Mesodermal cell (in vitro differentiated cells): ENCODE data around the gene GALNT14.

ENCODE experiments used
- H3K27ac ChIP-seq: 2 replicates; pipeline ENCODE4 v1.7.0; 2013; ENCODE audit warnings: mild to moderate bottlenecking, low read depth, low read length, moderate library complexity; ENCODE audit not compliant: severe bottlenecking
- H3K36me3 ChIP-seq: 2 replicates; pipeline ENCODE4 v1.7.1; 2013; ENCODE audit warnings: mild to moderate bottlenecking, low read length, moderate library complexity; ENCODE audit not compliant: control insufficient read depth, insufficient read depth
- H3K4me1 ChIP-seq: one replicate; pipeline ENCODE4 v1.7.1; 2013; ENCODE audit warnings: mild to moderate bottlenecking, low read length; ENCODE audit not compliant: insufficient read depth, control insufficient read depth, poor library complexity, severe bottlenecking
- H3K4me3 ChIP-seq: 2 replicates; pipeline ENCODE4 v1.7.0; 2013; ENCODE audit warnings: low read length, control low read depth, mild to moderate bottlenecking; ENCODE audit not compliant: insufficient read depth, poor library complexity, severe bottlenecking; ENCODE audit errors: extremely low read depth
- H3K9me3 ChIP-seq: 2 replicates; pipeline ENCODE4 v1.7.1; 2013; ENCODE audit warnings: mild to moderate bottlenecking, low read length, moderate library complexity; ENCODE audit not compliant: control insufficient read depth
- WGBS, 2 experiments: methylation state at CpG; one replicate each; pipeline ENCODE4 v1.1.5; 2013; ENCODE audit warnings: missing lambda C conversion rate in 2 of 2; ENCODE audit not compliant: insufficient coverage in 2 of 2; 5-methylcytosine and 5-hydroxymethylcytosine counted together

The GALNT14 gene

GRCh38 chr2:30959653-30960052 is 178.6 kb downstream of the GALNT14 start:
- H3K36me3 ChIP-seq = no peaks in the 10 kb centered on the region
- no peak overlapping the region for H3K27ac ChIP-seq
- H3K4me3 ChIP-seq = no peak overlapping the region
- peaks cover 7% of the 10 kb centered on the region for H3K4me1 ChIP-seq
- H3K9me3 ChIP-seq = no peaks in the 10 kb centered on the region
- WGBS, 2 experiments = 80 to 100% methylated on average over 1 of the region's 3 CpGs

GRCh38 chr2:30958918-30959265 is 179.3 kb downstream of the GALNT14 start:
- Histone ChIP-seq H3K4me3 (no peak overlapping the region), H3K9me3 (no peaks in the 10 kb centered on the region), H3K36me3 (no peaks in the 10 kb centered on the region), H3K4me1 (peaks cover 7% of the 10 kb centered on the region), H3K27ac (no peak overlapping the region)
- WGBS, 2 experiments = 43 to 45% methylated on average over 3 to 4 of the region's 4 CpGs

- Histone ChIP-seq H3K27ac (no peak overlapping the region), H3K4me1 (peaks cover 7% of the 10 kb centered on the region), H3K36me3 (no peaks in the 10 kb centered on the region), H3K9me3 (no peaks in the 10 kb centered on the region), H3K4me3 (no peak overlapping the region)
- 81 to 86% methylated on average over 9 to 13 of the region's 15 CpGs for WGBS, 2 experiments
Measured at GRCh38 chr2:30958193-30958917, 179.9 kb downstream of the GALNT14 start.

- no peaks in the 10 kb centered on the region for H3K36me3 ChIP-seq
- 94 to 96% methylated on average over 3 of the region's 5 CpGs for WGBS, 2 experiments
Measured at GRCh38 chr2:30957591-30957990, 180.6 kb downstream of the GALNT14 start.

GRCh38 chr2:30956995-30957394 is 181.2 kb downstream of the GALNT14 start:
- Histone ChIP-seq H3K4me3 (no peak overlapping the region), H3K36me3 (no peaks in the 10 kb centered on the region), H3K27ac (no peak overlapping the region), H3K4me1 (peaks cover 7% of the 10 kb centered on the region), H3K9me3 (no peaks in the 10 kb centered on the region)

More at GRCh38 chr2:30957591-30957990, 180.6 kb downstream of the GALNT14 start:
- Histone ChIP-seq H3K9me3 (no peaks in the 10 kb centered on the region), H3K4me3 (no peak overlapping the region), H3K4me1 (peaks cover 7% of the 10 kb centered on the region), H3K27ac (no peak overlapping the region)

- 90 to 98% methylated on average over 17 of the region's 17 CpGs for WGBS, 2 experiments
- no peaks in the 10 kb centered on the region for H3K9me3 ChIP-seq
- H3K4me3 ChIP-seq = no peak overlapping the region
- peaks cover 7% of the 10 kb centered on the region for H3K4me1 ChIP-seq
- no peaks in the 10 kb centered on the region for H3K36me3 ChIP-seq
- no peak overlapping the region for H3K27ac ChIP-seq
Measured at GRCh38 chr2:30955516-30956132, 182.6 kb downstream of the GALNT14 start.

GRCh38 chr2:30950339-30950738 is 187.9 kb downstream of the GALNT14 start:
- H3K27ac ChIP-seq = no peak overlapping the region
- no peaks in the 10 kb centered on the region for H3K36me3 ChIP-seq
- H3K9me3 ChIP-seq = no peaks in the 10 kb centered on the region
- no peak overlapping the region for H3K4me3 ChIP-seq
- 70 to 94% methylated on average over 2 of the region's 2 CpGs for WGBS, 2 experiments
- no peaks in the 10 kb centered on the region for H3K4me1 ChIP-seq

- no peaks in the 10 kb centered on the region for H3K9me3 ChIP-seq
- H3K4me1 ChIP-seq = no peaks in the 10 kb centered on the region
- H3K4me3 ChIP-seq = no peak overlapping the region
- no peak overlapping the region for H3K27ac ChIP-seq
- H3K36me3 ChIP-seq = no peaks in the 10 kb centered on the region
- 74 to 82% methylated on average over 3 to 4 of the region's 4 CpGs for WGBS, 2 experiments
Measured at GRCh38 chr2:30949435-30949834, 188.8 kb downstream of the GALNT14 start.

- no peak overlapping the region for H3K27ac ChIP-seq
- no peaks in the 10 kb centered on the region for H3K9me3 ChIP-seq
- no peaks in the 10 kb centered on the region for H3K36me3 ChIP-seq
- H3K4me3 ChIP-seq = no peak overlapping the region
- WGBS, 2 experiments = 72 to 82% methylated on average over 2 of the region's 2 CpGs
- H3K4me1 ChIP-seq = no peaks in the 10 kb centered on the region
Measured at GRCh38 chr2:30948857-30949256, 189.4 kb downstream of the GALNT14 start.

GRCh38 chr2:30948130-30948529 is 190.1 kb downstream of the GALNT14 start:
- Histone ChIP-seq H3K4me1 (no peaks in the 10 kb centered on the region), H3K4me3 (no peak overlapping the region)
- 80 to 100% methylated on average over 1 of the region's 1 CpG for WGBS, 2 experiments

GRCh38 chr2:30947686-30948085 is 190.6 kb downstream of the GALNT14 start:
- Histone ChIP-seq H3K9me3 (no peaks in the 10 kb centered on the region), H3K4me3 (no peak overlapping the region), H3K27ac (no peak overlapping the region), H3K36me3 (no peaks in the 10 kb centered on the region), H3K4me1 (no peaks in the 10 kb centered on the region)

More at GRCh38 chr2:30948130-30948529, 190.1 kb downstream of the GALNT14 start:
- Histone ChIP-seq H3K27ac (no peak overlapping the region), H3K36me3 (no peaks in the 10 kb centered on the region), H3K9me3 (no peaks in the 10 kb centered on the region)
